Parathyroid adenoma (tissue), 2 donors: Measurements from ENCODE around the gene CCSER1.

Source experiments
- H2AFZ ChIP-seq: fragments of 300-600 bp; sonication (generic); one replicate; pipeline ENCODE4 v1.7.0; 2017; ENCODE audit warnings: antibody characterized with exemption, mild to moderate bottlenecking
- H3K27ac ChIP-seq: fragments of 300-600 bp; sonication (generic); one replicate; pipeline ENCODE4 v1.7.0; 2017
- H3K27me3 ChIP-seq: fragments of 300-600 bp; sonication (generic); one replicate; pipeline ENCODE4 v1.7.0; 2017; ENCODE audit warnings: low read length; ENCODE audit not compliant: control insufficient read depth, insufficient read depth
- H3K36me3 ChIP-seq: fragments of 300-600 bp; sonication (generic); one replicate; pipeline ENCODE4 v1.7.0; 2017; ENCODE audit warnings: low read length; ENCODE audit not compliant: control insufficient read depth, insufficient read depth
- H3K4me1 ChIP-seq: fragments of 300-600 bp; sonication (generic); one replicate; pipeline ENCODE4 v1.7.0; 2017; ENCODE audit warnings: control low read depth
- H3K4me2 ChIP-seq: fragments of 300-600 bp; sonication (generic); one replicate; pipeline ENCODE4 v1.7.0; 2017; ENCODE audit warnings: low read length
- H3K4me3 ChIP-seq: fragments of 300-600 bp; sonication (generic); one replicate; pipeline ENCODE4 v1.7.0; 2017; ENCODE audit warnings: low read depth, low read length
- H3K79me2 ChIP-seq: fragments of 300-600 bp; sonication (generic); one replicate; pipeline ENCODE4 v1.7.0; 2017; ENCODE audit warnings: control low read depth
- H3K9ac ChIP-seq: fragments of 300-600 bp; sonication (generic); one replicate; pipeline ENCODE4 v1.7.0; 2017; ENCODE audit warnings: mild to moderate bottlenecking
- H3K9me3 ChIP-seq: fragments of 300-600 bp; sonication (generic); one replicate; pipeline ENCODE4 v1.7.0; 2017; ENCODE audit warnings: low read length; ENCODE audit not compliant: control insufficient read depth
- TF ChIP-seq, protein P1 (sequence below): fragments of 300-600 bp; sonication (generic); IDR thresholded peaks from one replicate; pipeline ENCODE4 v1.7.0; 2017; ENCODE audit warnings: antibody characterized with exemption, mild to moderate bottlenecking
- donor health status: primary hyperparathyroidism.

Gene CCSER1

DNA sequence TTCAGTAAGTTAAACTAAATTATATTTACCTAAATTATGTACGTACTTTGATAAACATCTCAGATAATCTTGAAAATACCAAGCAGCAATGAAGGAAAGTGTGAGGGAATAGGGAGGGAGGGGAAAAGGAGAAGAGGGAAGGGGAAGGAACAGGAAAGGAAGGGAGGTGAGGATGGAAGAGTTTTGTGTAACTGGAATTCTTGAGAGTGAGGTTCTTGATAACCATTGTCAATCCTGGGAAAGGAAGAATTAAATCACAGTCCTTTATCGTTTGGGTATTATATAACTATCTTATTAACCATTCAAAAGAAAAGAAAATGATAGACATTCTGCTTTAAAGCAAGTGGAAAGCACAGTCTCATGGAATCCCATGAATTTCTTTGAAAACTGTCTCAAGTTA lies 795.0 kb downstream of the CCSER1 start:
- no peak overlapping the region for H3K27ac ChIP-seq
- no peaks in the 10 kb centered on the region for H3K79me2 ChIP-seq
- H3K27me3 ChIP-seq = no peaks in the 10 kb centered on the region
- H3K4me2 ChIP-seq = no peak overlapping the region
- H2AFZ ChIP-seq = no peak overlapping the region
- TF ChIP-seq, protein P1, sequence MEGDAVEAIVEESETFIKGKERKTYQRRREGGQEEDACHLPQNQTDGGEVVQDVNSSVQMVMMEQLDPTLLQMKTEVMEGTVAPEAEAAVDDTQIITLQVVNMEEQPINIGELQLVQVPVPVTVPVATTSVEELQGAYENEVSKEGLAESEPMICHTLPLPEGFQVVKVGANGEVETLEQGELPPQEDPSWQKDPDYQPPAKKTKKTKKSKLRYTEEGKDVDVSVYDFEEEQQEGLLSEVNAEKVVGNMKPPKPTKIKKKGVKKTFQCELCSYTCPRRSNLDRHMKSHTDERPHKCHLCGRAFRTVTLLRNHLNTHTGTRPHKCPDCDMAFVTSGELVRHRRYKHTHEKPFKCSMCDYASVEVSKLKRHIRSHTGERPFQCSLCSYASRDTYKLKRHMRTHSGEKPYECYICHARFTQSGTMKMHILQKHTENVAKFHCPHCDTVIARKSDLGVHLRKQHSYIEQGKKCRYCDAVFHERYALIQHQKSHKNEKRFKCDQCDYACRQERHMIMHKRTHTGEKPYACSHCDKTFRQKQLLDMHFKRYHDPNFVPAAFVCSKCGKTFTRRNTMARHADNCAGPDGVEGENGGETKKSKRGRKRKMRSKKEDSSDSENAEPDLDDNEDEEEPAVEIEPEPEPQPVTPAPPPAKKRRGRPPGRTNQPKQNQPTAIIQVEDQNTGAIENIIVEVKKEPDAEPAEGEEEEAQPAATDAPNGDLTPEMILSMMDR = no peak
- no peaks in the 10 kb centered on the region for H3K36me3 ChIP-seq
- no peak overlapping the region for H3K4me3 ChIP-seq
- H3K9me3 ChIP-seq = no peaks in the 10 kb centered on the region
- no peaks in the 10 kb centered on the region for H3K4me1 ChIP-seq
- H3K9ac ChIP-seq = no peak overlapping the region

DNA sequence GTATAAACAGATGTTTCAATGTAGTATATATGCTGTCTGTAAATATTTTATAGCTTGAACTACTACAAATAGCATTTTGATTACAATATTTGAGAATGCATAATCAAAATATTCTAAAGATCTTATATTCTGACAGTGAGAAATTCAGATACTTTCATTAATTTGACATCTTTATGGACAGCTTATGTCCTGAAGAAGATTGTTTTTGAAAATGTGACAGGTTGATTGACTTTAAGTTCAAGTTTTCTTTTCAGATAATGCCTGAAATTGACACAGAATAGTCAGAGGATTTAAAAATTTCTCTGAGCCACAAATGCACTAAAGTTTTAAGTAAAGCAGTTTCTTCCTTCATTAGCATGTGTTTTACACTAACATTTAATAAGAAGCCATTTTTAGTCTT lies 799.8 kb downstream of the CCSER1 start:
- Histone ChIP-seq H3K4me2 (no peak overlapping the region), H3K27ac (no peak overlapping the region), H3K27me3 (no peaks in the 10 kb centered on the region), H2AFZ (no peak overlapping the region), H3K9ac (no peak overlapping the region), H3K9me3 (no peaks in the 10 kb centered on the region), H3K79me2 (no peaks in the 10 kb centered on the region), H3K4me1 (no peaks in the 10 kb centered on the region), H3K36me3 (no peaks in the 10 kb centered on the region), H3K4me3 (no peak overlapping the region)
- TF ChIP-seq, protein P1 = no peak

DNA sequence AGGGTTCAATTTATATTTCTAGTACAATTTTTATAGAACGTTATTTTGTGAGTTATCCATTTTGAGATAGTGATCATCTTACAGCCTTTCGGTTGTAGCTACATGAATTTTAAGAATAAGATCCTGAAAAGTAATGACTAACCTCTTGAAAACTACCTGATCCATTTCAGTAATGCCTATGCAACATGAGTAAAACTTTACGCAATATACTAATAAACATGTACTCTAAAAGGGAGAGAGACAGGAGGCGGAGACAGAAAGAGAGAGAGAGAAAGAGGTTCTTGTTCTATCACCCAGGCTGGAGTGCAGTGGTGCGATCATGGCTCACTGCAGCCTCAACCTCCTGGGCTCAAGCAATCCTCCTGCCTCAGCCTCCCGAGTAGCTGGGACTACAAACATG lies 816.1 kb downstream of the CCSER1 start:
- no peak overlapping the region for H3K9ac ChIP-seq
- TF ChIP-seq, protein P1 = no peak
- no peak overlapping the region for H3K27ac ChIP-seq
- no peak overlapping the region for H2AFZ ChIP-seq
- H3K4me2 ChIP-seq = no peak overlapping the region
- H3K4me3 ChIP-seq = no peak overlapping the region
- peaks cover 2% of the 10 kb centered on the region for H3K4me1 ChIP-seq
- no peaks in the 10 kb centered on the region for H3K36me3 ChIP-seq
- H3K9me3 ChIP-seq = no peaks in the 10 kb centered on the region
- no peaks in the 10 kb centered on the region for H3K27me3 ChIP-seq
- H3K79me2 ChIP-seq = no peaks in the 10 kb centered on the region

DNA sequence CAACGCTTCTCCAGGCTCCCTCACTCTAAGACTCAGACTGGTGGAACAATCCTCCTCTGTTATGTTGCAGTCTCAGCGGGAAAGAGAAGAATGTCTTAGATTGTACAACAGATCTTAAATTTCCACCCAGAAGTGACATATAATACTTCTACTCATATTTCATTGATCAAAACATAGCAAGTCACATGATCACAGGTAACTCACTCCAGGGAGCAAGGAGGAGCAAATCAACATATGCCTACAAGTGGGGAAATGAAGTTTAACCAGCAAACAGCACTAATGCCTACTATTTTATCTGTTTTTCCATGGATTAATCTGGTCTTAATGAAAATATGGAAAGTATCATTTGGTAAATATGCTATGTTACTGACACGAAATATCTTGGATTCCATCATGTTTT lies 819.8 kb downstream of the CCSER1 start:
- no peaks in the 10 kb centered on the region for H3K27me3 ChIP-seq
- H3K36me3 ChIP-seq = no peaks in the 10 kb centered on the region
- H2AFZ ChIP-seq = no peak overlapping the region
- no peak overlapping the region for H3K27ac ChIP-seq
- peaks cover 2% of the 10 kb centered on the region for H3K4me1 ChIP-seq
- H3K9ac ChIP-seq = no peak overlapping the region
- H3K4me2 ChIP-seq = peak overlapping the region; percentile 40
- no peaks in the 10 kb centered on the region for H3K9me3 ChIP-seq
- TF ChIP-seq, protein P1 = no peak
- H3K79me2 ChIP-seq = no peaks in the 10 kb centered on the region
- no peak overlapping the region for H3K4me3 ChIP-seq

DNA sequence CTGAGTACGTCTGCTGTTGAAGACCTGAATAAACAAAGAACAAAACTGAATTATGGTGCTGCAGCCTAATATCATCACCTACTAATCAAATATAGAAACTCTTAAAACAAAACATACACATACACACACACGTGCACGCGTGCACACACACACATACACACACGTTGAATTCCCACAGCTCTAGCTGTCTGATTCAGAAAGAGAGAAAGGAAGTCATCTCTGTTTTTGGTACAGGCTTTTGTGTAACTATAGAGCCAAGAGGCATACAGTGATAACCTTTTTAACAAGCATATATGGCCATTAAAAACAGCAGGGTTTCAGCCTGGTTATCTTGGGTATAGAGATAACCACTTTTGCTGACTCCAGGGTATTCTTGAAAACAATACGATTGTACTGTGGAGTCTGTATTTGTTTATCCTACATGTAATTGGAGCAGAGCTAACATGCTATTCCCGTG lies 823.2 kb downstream of the CCSER1 start:
- Histone ChIP-seq H3K9me3 (no peaks in the 10 kb centered on the region), H3K36me3 (no peaks in the 10 kb centered on the region), H3K27ac (no peak overlapping the region), H3K4me1 (peaks cover 2% of the 10 kb centered on the region), H3K27me3 (no peaks in the 10 kb centered on the region), H2AFZ (peak overlapping the region; percentile 50), H3K4me2 (peak overlapping the region; percentile 20), H3K4me3 (no peak overlapping the region), H3K9ac (no peak overlapping the region), H3K79me2 (no peaks in the 10 kb centered on the region)
- TF ChIP-seq, protein P1 = no peak
